ENCODE measurements around the gene SLC1A2.

Gene SLC1A2

DNA sequence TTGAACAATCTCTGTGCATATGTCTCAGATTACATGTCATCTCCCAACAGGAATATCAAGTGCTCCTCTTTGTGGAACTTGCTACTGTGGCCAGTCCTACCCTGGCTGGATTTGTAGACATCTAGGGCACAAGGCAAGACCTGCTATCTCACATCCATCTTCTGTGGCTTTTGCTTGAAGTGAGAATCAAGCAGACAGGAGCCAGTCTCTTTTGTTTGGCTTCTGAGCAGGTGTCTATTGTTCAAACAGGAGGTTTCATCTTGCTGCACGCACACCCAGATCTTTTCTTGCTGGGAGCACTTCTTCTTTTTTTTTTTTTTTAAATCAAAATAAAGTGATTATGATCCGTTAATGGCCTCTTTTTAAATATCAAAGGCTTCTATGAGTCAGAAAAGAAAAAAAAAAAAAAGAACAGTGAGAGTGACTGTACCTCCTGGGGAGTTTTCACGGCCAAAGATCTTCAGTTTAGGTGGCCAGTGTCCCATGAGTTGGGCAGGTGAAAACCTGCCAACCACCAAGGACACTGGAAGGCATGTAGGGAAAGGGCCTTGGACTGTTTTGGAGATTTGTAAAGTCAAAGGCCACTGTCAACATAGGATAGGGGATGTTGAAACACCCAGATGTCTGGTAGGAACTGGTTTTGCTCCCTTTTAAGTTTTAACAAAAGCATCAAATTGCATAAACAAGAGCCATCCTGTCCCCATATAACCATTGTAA lies 202.2 kb downstream of the SLC1A2 start:
- TF ChIP-seq, protein P1, sequence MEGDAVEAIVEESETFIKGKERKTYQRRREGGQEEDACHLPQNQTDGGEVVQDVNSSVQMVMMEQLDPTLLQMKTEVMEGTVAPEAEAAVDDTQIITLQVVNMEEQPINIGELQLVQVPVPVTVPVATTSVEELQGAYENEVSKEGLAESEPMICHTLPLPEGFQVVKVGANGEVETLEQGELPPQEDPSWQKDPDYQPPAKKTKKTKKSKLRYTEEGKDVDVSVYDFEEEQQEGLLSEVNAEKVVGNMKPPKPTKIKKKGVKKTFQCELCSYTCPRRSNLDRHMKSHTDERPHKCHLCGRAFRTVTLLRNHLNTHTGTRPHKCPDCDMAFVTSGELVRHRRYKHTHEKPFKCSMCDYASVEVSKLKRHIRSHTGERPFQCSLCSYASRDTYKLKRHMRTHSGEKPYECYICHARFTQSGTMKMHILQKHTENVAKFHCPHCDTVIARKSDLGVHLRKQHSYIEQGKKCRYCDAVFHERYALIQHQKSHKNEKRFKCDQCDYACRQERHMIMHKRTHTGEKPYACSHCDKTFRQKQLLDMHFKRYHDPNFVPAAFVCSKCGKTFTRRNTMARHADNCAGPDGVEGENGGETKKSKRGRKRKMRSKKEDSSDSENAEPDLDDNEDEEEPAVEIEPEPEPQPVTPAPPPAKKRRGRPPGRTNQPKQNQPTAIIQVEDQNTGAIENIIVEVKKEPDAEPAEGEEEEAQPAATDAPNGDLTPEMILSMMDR (IDR thresholded peaks at IDR 0.05; ENCODE audit: insufficient read depth, low read length, poor library complexity, severe bottlenecking) = no peak
- no peak for TF ChIP-seq EZH2phosphoT487 (conservative IDR thresholded peaks at IDR 0.05; ENCODE audit: low read length)
- Histone ChIP-seq H3K4me2 (ENCODE audit: low read depth, low read length, poor library complexity, severe bottlenecking) (no peak overlapping the region), H3K9me3 (ENCODE audit: insufficient read depth, low read length) (no peaks in the 10 kb centered on the region), H3K27me3 (ENCODE audit: low read length) (no peaks in the 10 kb centered on the region), H3K4me3 (ENCODE audit: insufficient read depth, low read length, poor library complexity, severe bottlenecking) (no peak overlapping the region), H3F3A (ENCODE audit: insufficient read depth) (no peaks in the 10 kb centered on the region), H3K36me3 (ENCODE audit: low read length) (no peaks in the 10 kb centered on the region), H4K20me1 (ENCODE audit: low read depth, low read length) (no peaks in the 10 kb centered on the region), H2AFZ (ENCODE audit: low read depth, low read length, severe bottlenecking) (no peak overlapping the region), H3K79me2 (ENCODE audit: insufficient read depth, low read length) (no peaks in the 10 kb centered on the region), H3K27ac (ENCODE audit: low read depth, low read length) (no peak overlapping the region), H3K9ac (ENCODE audit: low read length) (no peak overlapping the region), H3K9me2 (replicated peaks; ENCODE audit: insufficient read depth, low read length) (no peaks in the 10 kb centered on the region)

DNA sequence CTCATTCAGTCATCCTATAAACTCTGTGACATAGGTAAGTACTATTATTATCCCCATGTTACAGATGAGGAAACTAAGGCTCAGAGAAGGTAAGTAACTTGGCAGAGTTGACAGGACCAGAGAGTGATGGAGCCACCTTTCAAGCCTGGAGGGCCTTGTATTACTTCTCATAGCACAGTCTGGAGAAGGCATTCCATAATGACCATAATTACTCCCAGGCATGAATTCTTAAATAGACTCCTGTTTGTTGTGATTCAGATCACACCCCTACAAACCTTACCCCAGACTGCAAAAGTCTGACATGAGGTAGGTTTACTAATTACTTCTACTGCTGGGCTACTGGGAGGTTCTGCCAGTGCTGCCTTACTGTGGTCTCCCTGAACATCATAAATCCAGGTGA lies 203.4 kb downstream of the SLC1A2 start:
- Histone ChIP-seq H3F3A (ENCODE audit: insufficient read depth) (no peaks in the 10 kb centered on the region), H2AFZ (ENCODE audit: low read depth, low read length, severe bottlenecking) (no peak overlapping the region), H3K27ac (ENCODE audit: low read depth, low read length) (no peak overlapping the region), H3K36me3 (ENCODE audit: low read length) (no peaks in the 10 kb centered on the region), H3K9ac (ENCODE audit: low read length) (no peak overlapping the region), H3K4me3 (ENCODE audit: insufficient read depth, low read length, poor library complexity, severe bottlenecking) (no peak overlapping the region), H3K4me2 (ENCODE audit: low read depth, low read length, poor library complexity, severe bottlenecking) (no peak overlapping the region), H3K9me2 (replicated peaks; ENCODE audit: insufficient read depth, low read length) (no peaks in the 10 kb centered on the region), H3K9me3 (ENCODE audit: insufficient read depth, low read length) (no peaks in the 10 kb centered on the region), H4K20me1 (ENCODE audit: low read depth, low read length) (no peaks in the 10 kb centered on the region), H3K27me3 (ENCODE audit: low read length) (no peaks in the 10 kb centered on the region), H3K79me2 (ENCODE audit: insufficient read depth, low read length) (no peaks in the 10 kb centered on the region)
- TF ChIP-seq EZH2phosphoT487 (conservative IDR thresholded peaks at IDR 0.05; ENCODE audit: low read length) = no peak
- TF ChIP-seq, protein P1 (IDR thresholded peaks at IDR 0.05; ENCODE audit: insufficient read depth, low read length, poor library complexity, severe bottlenecking) = no peak

DNA sequence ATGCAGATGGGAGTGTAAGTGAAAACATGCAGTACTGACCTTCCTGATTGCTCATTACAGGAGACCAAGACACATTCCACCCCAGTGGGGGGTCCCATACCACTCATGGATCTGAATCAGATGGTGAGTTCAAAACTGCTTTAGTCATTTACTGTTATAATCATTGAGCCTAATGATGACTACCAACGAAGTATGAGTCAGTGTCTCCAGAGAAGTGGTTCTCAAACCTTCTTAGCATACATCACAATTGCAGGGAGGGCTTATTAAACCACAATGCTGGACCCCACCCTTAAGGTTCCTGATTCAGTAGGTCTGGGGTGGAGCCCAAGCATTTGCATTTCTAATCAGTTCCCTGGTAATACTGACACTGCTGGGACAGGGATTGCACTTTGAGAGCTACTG lies 204.6 kb downstream of the SLC1A2 start:
- no peaks in the 10 kb centered on the region for H3K36me3 ChIP-seq (ENCODE audit: low read length)
- no peaks in the 10 kb centered on the region for H3K79me2 ChIP-seq (ENCODE audit: insufficient read depth, low read length)
- no peaks in the 10 kb centered on the region for H3K9me3 ChIP-seq (ENCODE audit: insufficient read depth, low read length)
- no peaks in the 10 kb centered on the region for H3F3A ChIP-seq (ENCODE audit: insufficient read depth)
- no peak for TF ChIP-seq EZH2phosphoT487 (conservative IDR thresholded peaks at IDR 0.05; ENCODE audit: low read length)
- TF ChIP-seq, protein P1 (IDR thresholded peaks at IDR 0.05; ENCODE audit: insufficient read depth, low read length, poor library complexity, severe bottlenecking) = no peak
- H3K9me2 ChIP-seq (replicated peaks; ENCODE audit: insufficient read depth, low read length) = no peaks in the 10 kb centered on the region
- H3K4me2 ChIP-seq (ENCODE audit: low read depth, low read length, poor library complexity, severe bottlenecking) = no peak overlapping the region
- no peak overlapping the region for H2AFZ ChIP-seq (ENCODE audit: low read depth, low read length, severe bottlenecking)
- H3K27me3 ChIP-seq (ENCODE audit: low read length) = no peaks in the 10 kb centered on the region
- no peak overlapping the region for H3K4me3 ChIP-seq (ENCODE audit: insufficient read depth, low read length, poor library complexity, severe bottlenecking)
- no peak overlapping the region for H3K27ac ChIP-seq (ENCODE audit: low read depth, low read length)
- H4K20me1 ChIP-seq (ENCODE audit: low read depth, low read length) = no peaks in the 10 kb centered on the region
- no peak overlapping the region for H3K9ac ChIP-seq (ENCODE audit: low read length)
